K562 (cell line): ENCODE results near the gene MRAS. TPM values are rescaled to one million over a fixed set of nuclear protein-coding genes. Genes with fewer than 3 reads are reported as not detected.

Experiments used
- ATAC-seq: fragments of 200-7000 bp; cut with Tn5 transposase; 3 replicates; pipeline ENCODE4 v1.9.1; 2020; ENCODE audit warnings: moderate library complexity
- BruUV-seq: library from RNA; stranded (reverse); fragments of 400-500 nt; replicated peaks from 2 replicates; lab custom pipeline; 2021; lab: Mats Ljungman, UMichigan
- CTCF ChIA-PET: fragments of 300-600 bp; formaldehyde crosslinking; extraction: SDS; loops from one replicate; lab custom pipeline; 2021; ENCODE audit warnings: low intra/inter-chr PET ratio; lab: Yijun Ruan, JAX
- POLR2A ChIA-PET: fragments of 300-600, 350-650 bp; sonication (Branson Sonifier 250); formaldehyde crosslinking; extraction: SDS; loops from one replicate; lab custom pipeline; 2021; ENCODE audit warnings: antibody characterized with exemption, inconsistent platforms; lab: Yijun Ruan, JAX
- DNase-seq, 4 experiments: peaks; one replicate each; pipeline versions ENCODE4 v3.0.0 to v3.0.0-alpha.2; 2011 to 2018; ENCODE audit warnings: low spot score in 3 of 4, mixed read lengths in 3 of 4; ENCODE audit errors: extremely low read depth in 1 of 4
- FAIRE-seq: peaks from 2 replicates; lab custom pipeline; 2011; peaks lifted over from hg19 to GRCh38; lab: Jason Lieb, UNC
- H2AFZ ChIP-seq: 2 replicates; pipeline ENCODE4 v1.6.0; 2011; ENCODE audit warnings: low read depth, low read length, control low read depth, inconsistent platforms
- H3K27ac ChIP-seq: fragments of 200-600 bp; 3 replicates; pipeline ENCODE4 v1.8.0; 2011; ENCODE audit warnings: low read depth, mild to moderate bottlenecking, control low read depth, inconsistent platforms, low read length, moderate library complexity, mixed read lengths; ENCODE audit errors: extremely low read depth
- H3K27me3 ChIP-seq, 2 experiments: fragments of 300-600 bp in 1 of 2; 2 replicates in 1 of 2; 3 replicates in 1 of 2; pipeline versions ENCODE4 v1.6.0 to v1.8.0; 2011; ENCODE audit warnings: inconsistent platforms in 2 of 2, low read length in 2 of 2, mild to moderate bottlenecking in 1 of 2, mixed read lengths in 1 of 2, moderate library complexity in 1 of 2; ENCODE audit not compliant: control insufficient read depth in 2 of 2, insufficient read depth in 2 of 2
- H3K36me3 ChIP-seq: fragments of 300-600 bp; 3 replicates; pipeline ENCODE4 v1.8.0; 2011; ENCODE audit warnings: mild to moderate bottlenecking, low read length, inconsistent platforms; ENCODE audit not compliant: control insufficient read depth, insufficient read depth
- H3K4me1 ChIP-seq, 2 experiments: fragments of 200-600 bp in 1 of 2; replicated peaks in 1 of 2; 2 replicates in 1 of 2; 3 replicates in 1 of 2; pipeline versions ENCODE4 v1.5.1 to v1.8.0; 2011; ENCODE audit warnings: inconsistent platforms in 2 of 2, low read length in 2 of 2, mild to moderate bottlenecking in 1 of 2, mixed read lengths in 1 of 2, moderate library complexity in 1 of 2; ENCODE audit not compliant: control insufficient read depth in 2 of 2, insufficient read depth in 2 of 2
- H3K4me2 ChIP-seq: 2 replicates; pipeline ENCODE4 v1.6.1; 2011; ENCODE audit warnings: low read length, control low read depth, inconsistent platforms, mixed read lengths; ENCODE audit not compliant: insufficient read depth
- H3K4me3 ChIP-seq: fragments of 200-600 bp; sonication (generic), shearing (Covaris generic); 2 replicates; pipeline ENCODE4 v1.5.1; 2016; ENCODE audit warnings: control low read depth, inconsistent platforms
- H3K79me2 ChIP-seq: fragments of 200-600 bp; 3 replicates; pipeline ENCODE4 v1.8.0; 2011; ENCODE audit warnings: low read length, inconsistent platforms; ENCODE audit not compliant: control insufficient read depth, insufficient read depth
- H3K9ac ChIP-seq, 2 experiments: 2 replicates each; pipeline versions ENCODE4 v1.6.0 to v1.6.1; 2011; ENCODE audit warnings: low read depth in 2 of 2, low read length in 2 of 2, control low read depth in 1 of 2, inconsistent platforms in 1 of 2, mild to moderate bottlenecking in 1 of 2, mixed read lengths in 1 of 2; ENCODE audit not compliant: insufficient read depth in 1 of 2
- H3K9me1 ChIP-seq: one replicate; pipeline ENCODE4 v1.6.0; 2011; ENCODE audit warnings: inconsistent platforms, mild to moderate bottlenecking, low read length, moderate library complexity; ENCODE audit not compliant: control insufficient read depth, insufficient read depth
- H3K9me3 ChIP-seq: replicated peaks from 2 replicates; pipeline ENCODE4 v1.5.1; 2011; ENCODE audit warnings: low read depth, low read length, inconsistent platforms; ENCODE audit not compliant: control insufficient read depth, insufficient read depth
- H4K20me1 ChIP-seq: replicated peaks from 2 replicates; pipeline ENCODE4 v1.6.1; 2011; ENCODE audit warnings: low read length, inconsistent platforms, mixed read lengths; ENCODE audit not compliant: control insufficient read depth, insufficient read depth
- HSF4 ChIP-seq: fragments of 250-450 bp; sonication (Bioruptor Pico); IDR thresholded peaks from 2 replicates; pipeline ENCODE4 v2.1.2; 2022; ENCODE audit warnings: mild to moderate bottlenecking, moderate library complexity, borderline replicate concordance
- PML ChIP-seq: IDR thresholded peaks from 2 replicates; pipeline ENCODE4 v1.6.1; 2012; ENCODE audit warnings: low read length, inconsistent platforms
- ZNF274 ChIP-seq: IDR thresholded peaks from 2 replicates; pipeline ENCODE4 v1.6.1; 2011; ENCODE audit warnings: low read depth, mild to moderate bottlenecking, low read length, moderate library complexity, borderline replicate concordance
- ZNF384 ChIP-seq: IDR thresholded peaks from 2 replicates; pipeline ENCODE4 v1.6.1; 2012; ENCODE audit warnings: low read depth, low read length, improper control_type of control experiment
- ZNF830 ChIP-seq: fragments of 250-450 bp; sonication (Bioruptor Pico); IDR thresholded peaks from 2 replicates; pipeline ENCODE4 v1.5.0; 2021; ENCODE audit warnings: mild to moderate bottlenecking
- WGBS: fragments of 100-300 bp; shearing (Covaris generic); methylation state at CpG from one replicate; pipeline ENCODE4 v1.1.6; 2016; ENCODE audit warnings: low coverage, mixed read lengths; ENCODE audit not compliant: insufficient coverage; ENCODE audit errors: missing lambda C conversion rate; 5-methylcytosine and 5-hydroxymethylcytosine counted together
- in situ Hi-C: fragments of 300-500 bp; cut with MboI; formaldehyde crosslinking; loops from 4 replicates; pipeline ENCODE4 v1.15.0; 2018; ENCODE audit warnings: inconsistent platforms, mixed read lengths
- intact Hi-C: fragments of 100-400 bp; cut with micrococcal nuclease; formaldehyde crosslinking; loops from 2 replicates; pipeline ENCODE4 v1.14.2; 2022
- polyA plus RNA-seq, 8 experiments: library from polyadenylated mRNA; depleted of rRNA in 4 of 8; stranded (reverse) in 5 of 8; unstranded in 3 of 8; fragments of >200 nt; fragmentation: Nextera tagmentation in 2 of 8; fragmentation: Illumina TruSeq in 1 of 8; extraction: Ambion mirVana in 2 of 8; extraction: Trizol in 1 of 8; gene quantifications; 2 replicates each; pipeline versions ENCODE4 v1.2.1 to v1.2.3, GENCODE V29; 2011 to 2014; ENCODE audit warnings: inconsistent platforms in 1 of 8, missing spikeins in 1 of 8
- total RNA-seq, 7 experiments: library from RNA; depleted of rRNA in 6 of 7; stranded (reverse); fragments of >200 nt in 6 of 7; fragmentation: Illumina TruSeq in 2 of 7; extraction: Trizol in 2 of 7; gene quantifications; 2 replicates each; pipeline versions ENCODE4 v1.2.1 to v1.2.3, GENCODE V29; 2011 to 2021; ENCODE audit warnings: low replicate concordance in 1 of 7
- TF ChIP-seq, protein P1 (sequence below): sonication (generic); formaldehyde crosslinking; IDR thresholded peaks from 2 replicates; pipeline ENCODE4 v1.8.0; 2023; ENCODE audit warnings: missing genetic modification reagents, mild to moderate bottlenecking, borderline replicate concordance

The MRAS gene
- total and polyA plus RNA-seq, 9 of the 15 experiments (the other 6 are each of a cell fraction or from before 2014, with no cell fraction given): 1.5 to 10.0 (median 5.0) TPM

- Histone ChIP-seq H3K9ac (no peak overlapping the region), H3K36me3 (no peaks in the 10 kb centered on the region), H3K4me3 (no peak overlapping the region), H3K79me2 (no peaks in the 10 kb centered on the region), H3K9me3 (no peaks in the 10 kb centered on the region), H3K27me3 (peaks cover 0 to 17% of the 10 kb centered on the region in 2 experiments; a peak in 2 of 5 replicates), H3K9me1 (no peaks in the 10 kb centered on the region), H4K20me1 (no peaks in the 10 kb centered on the region), H3K4me1 (no peaks in the 10 kb centered on the region; a peak in 1 of 5 replicates), H3K27ac (no peak overlapping the region), H3K4me2 (no peak overlapping the region), H2AFZ (no peak overlapping the region)
- ATAC-seq (no peak), DNase-seq (no peak), FAIRE-seq (no peak)
- intact Hi-C loops: no loop called here
- WGBS: 20% methylated on average over 7 of the region's 7 CpGs
- ChIA-PET POLR2A (no interaction called here), CTCF (no interaction called here)
- TF ChIP-seq, protein P1, sequence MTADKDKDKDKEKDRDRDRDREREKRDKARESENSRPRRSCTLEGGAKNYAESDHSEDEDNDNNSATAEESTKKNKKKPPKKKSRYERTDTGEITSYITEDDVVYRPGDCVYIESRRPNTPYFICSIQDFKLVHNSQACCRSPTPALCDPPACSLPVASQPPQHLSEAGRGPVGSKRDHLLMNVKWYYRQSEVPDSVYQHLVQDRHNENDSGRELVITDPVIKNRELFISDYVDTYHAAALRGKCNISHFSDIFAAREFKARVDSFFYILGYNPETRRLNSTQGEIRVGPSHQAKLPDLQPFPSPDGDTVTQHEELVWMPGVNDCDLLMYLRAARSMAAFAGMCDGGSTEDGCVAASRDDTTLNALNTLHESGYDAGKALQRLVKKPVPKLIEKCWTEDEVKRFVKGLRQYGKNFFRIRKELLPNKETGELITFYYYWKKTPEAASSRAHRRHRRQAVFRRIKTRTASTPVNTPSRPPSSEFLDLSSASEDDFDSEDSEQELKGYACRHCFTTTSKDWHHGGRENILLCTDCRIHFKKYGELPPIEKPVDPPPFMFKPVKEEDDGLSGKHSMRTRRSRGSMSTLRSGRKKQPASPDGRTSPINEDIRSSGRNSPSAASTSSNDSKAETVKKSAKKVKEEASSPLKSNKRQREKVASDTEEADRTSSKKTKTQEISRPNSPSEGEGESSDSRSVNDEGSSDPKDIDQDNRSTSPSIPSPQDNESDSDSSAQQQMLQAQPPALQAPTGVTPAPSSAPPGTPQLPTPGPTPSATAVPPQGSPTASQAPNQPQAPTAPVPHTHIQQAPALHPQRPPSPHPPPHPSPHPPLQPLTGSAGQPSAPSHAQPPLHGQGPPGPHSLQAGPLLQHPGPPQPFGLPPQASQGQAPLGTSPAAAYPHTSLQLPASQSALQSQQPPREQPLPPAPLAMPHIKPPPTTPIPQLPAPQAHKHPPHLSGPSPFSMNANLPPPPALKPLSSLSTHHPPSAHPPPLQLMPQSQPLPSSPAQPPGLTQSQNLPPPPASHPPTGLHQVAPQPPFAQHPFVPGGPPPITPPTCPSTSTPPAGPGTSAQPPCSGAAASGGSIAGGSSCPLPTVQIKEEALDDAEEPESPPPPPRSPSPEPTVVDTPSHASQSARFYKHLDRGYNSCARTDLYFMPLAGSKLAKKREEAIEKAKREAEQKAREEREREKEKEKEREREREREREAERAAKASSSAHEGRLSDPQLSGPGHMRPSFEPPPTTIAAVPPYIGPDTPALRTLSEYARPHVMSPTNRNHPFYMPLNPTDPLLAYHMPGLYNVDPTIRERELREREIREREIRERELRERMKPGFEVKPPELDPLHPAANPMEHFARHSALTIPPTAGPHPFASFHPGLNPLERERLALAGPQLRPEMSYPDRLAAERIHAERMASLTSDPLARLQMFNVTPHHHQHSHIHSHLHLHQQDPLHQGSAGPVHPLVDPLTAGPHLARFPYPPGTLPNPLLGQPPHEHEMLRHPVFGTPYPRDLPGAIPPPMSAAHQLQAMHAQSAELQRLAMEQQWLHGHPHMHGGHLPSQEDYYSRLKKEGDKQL: no peak
- no peak for TF ChIP-seq ZNF830 (CRISPR knock-in tag)
- no peak for TF ChIP-seq PML
- no peak for TF ChIP-seq ZNF384
- no peak for TF ChIP-seq ZNF274
- TF ChIP-seq HSF4: no peak
- in situ Hi-C loops: no loop called here
- no TSS peak for BruUV-seq
These were observed 24.8 kb downstream of the MRAS start for GRCh38 chr3:138373087-138373735.
